Liver (tissue), 3 donors: ENCODE data around the gene RREB1.
A peak's percentile ranks its signal among the peaks of the same experiment; 100 is the strongest.

Experiments
- EGR1 ChIP-seq, 2 donors: IDR thresholded peaks; 2 replicates each; pipeline ENCODE4 v1.6.1; 2016 to 2018; ENCODE audit warnings: antibody characterized with exemption in 2 of 2, low read depth in 2 of 2
- FOXA1 ChIP-seq: IDR thresholded peaks from 2 replicates; pipeline ENCODE4 v1.6.1; 2016; ENCODE audit warnings: antibody characterized with exemption
- HNF4A ChIP-seq, 2 donors: conservative IDR thresholded peaks; 2 replicates each; pipeline ENCODE4 v1.6.1; 2016; ENCODE audit warnings: antibody characterized with exemption in 2 of 2, mild to moderate bottlenecking in 2 of 2
- JUND ChIP-seq, 2 donors: IDR thresholded peaks; 2 replicates each; pipeline ENCODE4 v1.6.1; 2016; ENCODE audit warnings: antibody characterized with exemption in 2 of 2
- NR2F2 ChIP-seq: IDR thresholded peaks from 2 replicates; pipeline ENCODE4 v1.6.1; 2016; ENCODE audit warnings: antibody characterized with exemption
- RAD21 ChIP-seq, 2 donors: IDR thresholded peaks; 2 replicates each; pipeline ENCODE4 v1.6.1; 2016; ENCODE audit warnings: antibody characterized with exemption in 2 of 2, mild to moderate bottlenecking in 2 of 2
- SP1 ChIP-seq: IDR thresholded peaks from 2 replicates; pipeline ENCODE4 v1.6.1; 2018; ENCODE audit warnings: antibody characterized with exemption, mild to moderate bottlenecking
- TAF1 ChIP-seq: conservative IDR thresholded peaks from 2 replicates; pipeline ENCODE4 v1.6.1; 2016; ENCODE audit warnings: antibody characterized with exemption, mild to moderate bottlenecking
- YY1 ChIP-seq: IDR thresholded peaks from 2 replicates; pipeline ENCODE4 v1.6.1; 2016; ENCODE audit warnings: antibody characterized with exemption, mild to moderate bottlenecking
- TF ChIP-seq, protein P1 (sequence below): fragments of 150-350 bp; IDR thresholded peaks from 2 replicates; pipeline ENCODE4 v1.5.1; 2017; ENCODE audit warnings: improper control_type of control experiment, low read depth, low read length; ENCODE audit not compliant: missing input control
- TF ChIP-seq, protein P2 (sequence below): IDR thresholded peaks from 2 replicates; pipeline ENCODE4 v1.6.1; 2016; ENCODE audit warnings: antibody characterized with exemption, mild to moderate bottlenecking
- TF ChIP-seq, protein P3 (sequence below): IDR thresholded peaks from 2 replicates; pipeline ENCODE4 v1.6.1; 2016; ENCODE audit warnings: antibody characterized with exemption
- TF ChIP-seq, protein P4 (sequence below): IDR thresholded peaks from 2 replicates; pipeline ENCODE4 v1.6.1; 2016; ENCODE audit warnings: antibody characterized with exemption
- donor health status: healthy.
- donor health status: healthy.

DNA sequence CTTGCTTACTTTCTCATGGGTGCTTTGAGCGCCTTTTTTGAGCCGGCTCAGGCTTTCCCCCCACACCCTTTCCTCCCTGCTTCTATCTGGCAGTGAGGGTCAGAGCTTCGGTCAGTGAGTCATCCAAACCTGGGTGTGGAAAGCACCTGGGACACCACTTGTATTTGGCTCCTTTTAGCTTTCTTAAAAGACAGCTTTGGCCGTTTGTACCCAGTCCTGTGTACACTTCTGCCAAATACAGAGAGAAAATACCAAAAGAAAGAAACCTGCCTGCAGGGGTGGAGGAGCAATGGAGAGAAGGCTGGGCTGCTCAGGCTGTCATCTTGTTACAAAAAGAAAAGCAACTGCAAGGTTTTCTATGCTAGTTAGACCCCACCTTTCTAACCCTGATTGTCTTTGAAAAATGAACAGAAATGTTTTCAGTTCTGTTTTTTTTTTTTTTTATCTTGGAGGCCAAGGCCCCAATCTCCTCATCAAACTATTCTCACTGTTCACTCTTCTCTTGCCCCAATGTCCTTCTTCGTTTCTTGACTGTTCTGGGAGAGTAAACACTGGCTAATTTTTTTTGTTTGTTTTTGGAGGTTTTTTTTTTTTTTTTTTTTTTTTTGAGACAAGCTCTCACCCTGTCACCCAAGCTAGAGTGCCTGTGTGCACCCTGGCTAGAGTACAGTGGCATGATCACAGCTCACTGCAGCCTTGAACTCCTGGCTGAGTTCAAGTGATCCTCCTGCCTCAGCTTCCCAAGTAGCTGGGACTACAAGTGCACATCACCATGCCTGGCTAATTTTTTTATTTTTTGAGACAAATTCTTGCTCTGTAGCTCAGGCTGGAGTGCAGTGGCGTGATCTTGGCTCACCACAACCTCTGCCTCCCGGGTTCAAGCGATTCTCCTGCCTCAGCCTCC is 128.8 kb downstream of the RREB1 start:
- TF ChIP-seq TAF1 (no peak), SP1 (no peak), NR2F2 (no peak), HNF4A (conservative IDR thresholded peaks at IDR 0.05) (peak in 1 of 2 donors; percentile 37), RAD21 (IDR thresholded peaks at IDR 0.05) (peak in 1 of 2 donors; percentile 8), YY1 (no peak), JUND (IDR thresholded peaks at IDR 0.05) (peak; percentile 46 to 56), EGR1 (IDR thresholded peaks at IDR 0.05; ENCODE audit: low read depth in 2 of 2) (no peak), FOXA1 (no peak)
- TF ChIP-seq, protein P1, sequence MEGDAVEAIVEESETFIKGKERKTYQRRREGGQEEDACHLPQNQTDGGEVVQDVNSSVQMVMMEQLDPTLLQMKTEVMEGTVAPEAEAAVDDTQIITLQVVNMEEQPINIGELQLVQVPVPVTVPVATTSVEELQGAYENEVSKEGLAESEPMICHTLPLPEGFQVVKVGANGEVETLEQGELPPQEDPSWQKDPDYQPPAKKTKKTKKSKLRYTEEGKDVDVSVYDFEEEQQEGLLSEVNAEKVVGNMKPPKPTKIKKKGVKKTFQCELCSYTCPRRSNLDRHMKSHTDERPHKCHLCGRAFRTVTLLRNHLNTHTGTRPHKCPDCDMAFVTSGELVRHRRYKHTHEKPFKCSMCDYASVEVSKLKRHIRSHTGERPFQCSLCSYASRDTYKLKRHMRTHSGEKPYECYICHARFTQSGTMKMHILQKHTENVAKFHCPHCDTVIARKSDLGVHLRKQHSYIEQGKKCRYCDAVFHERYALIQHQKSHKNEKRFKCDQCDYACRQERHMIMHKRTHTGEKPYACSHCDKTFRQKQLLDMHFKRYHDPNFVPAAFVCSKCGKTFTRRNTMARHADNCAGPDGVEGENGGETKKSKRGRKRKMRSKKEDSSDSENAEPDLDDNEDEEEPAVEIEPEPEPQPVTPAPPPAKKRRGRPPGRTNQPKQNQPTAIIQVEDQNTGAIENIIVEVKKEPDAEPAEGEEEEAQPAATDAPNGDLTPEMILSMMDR: no peak
- TF ChIP-seq, protein P2, sequence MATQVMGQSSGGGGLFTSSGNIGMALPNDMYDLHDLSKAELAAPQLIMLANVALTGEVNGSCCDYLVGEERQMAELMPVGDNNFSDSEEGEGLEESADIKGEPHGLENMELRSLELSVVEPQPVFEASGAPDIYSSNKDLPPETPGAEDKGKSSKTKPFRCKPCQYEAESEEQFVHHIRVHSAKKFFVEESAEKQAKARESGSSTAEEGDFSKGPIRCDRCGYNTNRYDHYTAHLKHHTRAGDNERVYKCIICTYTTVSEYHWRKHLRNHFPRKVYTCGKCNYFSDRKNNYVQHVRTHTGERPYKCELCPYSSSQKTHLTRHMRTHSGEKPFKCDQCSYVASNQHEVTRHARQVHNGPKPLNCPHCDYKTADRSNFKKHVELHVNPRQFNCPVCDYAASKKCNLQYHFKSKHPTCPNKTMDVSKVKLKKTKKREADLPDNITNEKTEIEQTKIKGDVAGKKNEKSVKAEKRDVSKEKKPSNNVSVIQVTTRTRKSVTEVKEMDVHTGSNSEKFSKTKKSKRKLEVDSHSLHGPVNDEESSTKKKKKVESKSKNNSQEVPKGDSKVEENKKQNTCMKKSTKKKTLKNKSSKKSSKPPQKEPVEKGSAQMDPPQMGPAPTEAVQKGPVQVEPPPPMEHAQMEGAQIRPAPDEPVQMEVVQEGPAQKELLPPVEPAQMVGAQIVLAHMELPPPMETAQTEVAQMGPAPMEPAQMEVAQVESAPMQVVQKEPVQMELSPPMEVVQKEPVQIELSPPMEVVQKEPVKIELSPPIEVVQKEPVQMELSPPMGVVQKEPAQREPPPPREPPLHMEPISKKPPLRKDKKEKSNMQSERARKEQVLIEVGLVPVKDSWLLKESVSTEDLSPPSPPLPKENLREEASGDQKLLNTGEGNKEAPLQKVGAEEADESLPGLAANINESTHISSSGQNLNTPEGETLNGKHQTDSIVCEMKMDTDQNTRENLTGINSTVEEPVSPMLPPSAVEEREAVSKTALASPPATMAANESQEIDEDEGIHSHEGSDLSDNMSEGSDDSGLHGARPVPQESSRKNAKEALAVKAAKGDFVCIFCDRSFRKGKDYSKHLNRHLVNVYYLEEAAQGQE: no peak
- TF ChIP-seq, protein P3, sequence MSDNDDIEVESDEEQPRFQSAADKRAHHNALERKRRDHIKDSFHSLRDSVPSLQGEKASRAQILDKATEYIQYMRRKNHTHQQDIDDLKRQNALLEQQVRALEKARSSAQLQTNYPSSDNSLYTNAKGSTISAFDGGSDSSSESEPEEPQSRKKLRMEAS: no peak
- TF ChIP-seq, protein P4, sequence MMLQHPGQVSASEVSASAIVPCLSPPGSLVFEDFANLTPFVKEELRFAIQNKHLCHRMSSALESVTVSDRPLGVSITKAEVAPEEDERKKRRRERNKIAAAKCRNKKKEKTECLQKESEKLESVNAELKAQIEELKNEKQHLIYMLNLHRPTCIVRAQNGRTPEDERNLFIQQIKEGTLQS: no peak
